K562 (cell line): ENCODE results near the gene KRTAP2-3. TPM values are rescaled to one million over a fixed set of nuclear protein-coding genes. Genes with fewer than 3 reads are reported as not detected.
A peak's percentile ranks its signal among the peaks of the same experiment; 100 is the strongest.

Source experiments
- ARID3B ChIP-seq: fragments of 250-450 bp; sonication (Bioruptor Pico); IDR thresholded peaks from 2 replicates; pipeline ENCODE4 v1.4.0; 2020; ENCODE audit warnings: borderline replicate concordance
- ASH1L ChIP-seq: fragments of 450-650 bp; IDR thresholded peaks from 2 replicates; pipeline ENCODE4 v1.6.1; 2018; ENCODE audit warnings: borderline replicate concordance, mild to moderate bottlenecking, low read depth; ENCODE audit not compliant: partially characterized antibody
- HDAC2 ChIP-seq: fragments of 450-650 bp; IDR thresholded peaks from 2 replicates; pipeline ENCODE4 v1.6.1; 2016; ENCODE audit warnings: mild to moderate bottlenecking
- IRF1 ChIP-seq: sonication (generic); formaldehyde crosslinking; IDR thresholded peaks from 2 replicates; pipeline ENCODE4 v1.8.0; 2022; ENCODE audit warnings: missing genetic modification reagents, mild to moderate bottlenecking, borderline replicate concordance
- MCM3 ChIP-seq: fragments of 450-650 bp; IDR thresholded peaks from 2 replicates; pipeline ENCODE4 v1.6.1; 2016
- NFE2 ChIP-seq: IDR thresholded peaks from 2 replicates; pipeline ENCODE4 v1.6.1; 2014; ENCODE audit warnings: antibody characterized with exemption, low read depth
- RAD51 ChIP-seq: fragments of 450-650 bp; IDR thresholded peaks from 2 replicates; pipeline ENCODE4 v1.7.1; 2016; ENCODE audit warnings: low read depth, mild to moderate bottlenecking, borderline replicate concordance
- SMAD3 ChIP-seq: fragments of 450-650 bp; formaldehyde crosslinking; conservative IDR thresholded peaks from 2 replicates; pipeline ENCODE4 v1.4.0; 2020; ENCODE audit warnings: mild to moderate bottlenecking
- SMC3 ChIP-seq: conservative IDR thresholded peaks from 2 replicates; pipeline ENCODE4 v1.6.1; 2011; ENCODE audit warnings: low read depth, low read length, improper control_type of control experiment; ENCODE audit not compliant: insufficient read depth
- UBTF ChIP-seq, 2 experiments: IDR thresholded peaks; 2 replicates each; pipeline ENCODE4 v1.6.1; 2012; ENCODE audit warnings: improper control_type of control experiment in 2 of 2, low read depth in 2 of 2, low read length in 2 of 2, borderline replicate concordance in 1 of 2
- ZBED1 ChIP-seq: IDR thresholded peaks from 2 replicates; pipeline ENCODE4 v1.6.1; 2014
- ZBTB12 ChIP-seq: fragments of 250-450 bp; sonication (Bioruptor Pico); IDR thresholded peaks from 2 replicates; pipeline ENCODE4 v1.4.0; 2020
- ZBTB2 ChIP-seq: fragments of 450-650 bp; IDR thresholded peaks from 2 replicates; pipeline ENCODE4 v1.6.1; 2016; ENCODE audit warnings: antibody characterized with exemption
- ZBTB9 ChIP-seq: fragments of 450-650 bp; formaldehyde crosslinking; IDR thresholded peaks from 2 replicates; pipeline ENCODE4 v1.4.0; 2020; ENCODE audit warnings: mild to moderate bottlenecking, moderate library complexity
- ZNF274 ChIP-seq: IDR thresholded peaks from 2 replicates; pipeline ENCODE4 v1.6.1; 2011; ENCODE audit warnings: low read depth, mild to moderate bottlenecking, low read length, moderate library complexity, borderline replicate concordance
- ZNF384 ChIP-seq: IDR thresholded peaks from 2 replicates; pipeline ENCODE4 v1.6.1; 2012; ENCODE audit warnings: low read depth, low read length, improper control_type of control experiment
- ZNF57 ChIP-seq: fragments of 450-650 bp; formaldehyde crosslinking; IDR thresholded peaks from 2 replicates; pipeline ENCODE4 v1.4.0; 2020; ENCODE audit warnings: mild to moderate bottlenecking, moderate library complexity
- ZNF764 ChIP-seq: fragments of 250-450 bp; sonication (Bioruptor Pico); IDR thresholded peaks from 2 replicates; pipeline ENCODE4 v1.4.0; 2020; ENCODE audit warnings: low read depth, mild to moderate bottlenecking, moderate library complexity
- ZNF780A ChIP-seq: fragments of 250-450 bp; sonication (Bioruptor Pico); IDR thresholded peaks from 2 replicates; pipeline ENCODE4 v1.5.0; 2021; ENCODE audit warnings: mild to moderate bottlenecking
- ZNF79 ChIP-seq: fragments of 250-450 bp; sonication (Bioruptor Pico); IDR thresholded peaks from 2 replicates; pipeline ENCODE4 v1.4.0; 2020; ENCODE audit warnings: low read depth, mild to moderate bottlenecking, moderate library complexity
- polyA plus RNA-seq, 8 experiments: library from polyadenylated mRNA; depleted of rRNA in 4 of 8; stranded (reverse) in 5 of 8; unstranded in 3 of 8; fragments of >200 nt; fragmentation: Nextera tagmentation in 2 of 8; fragmentation: Illumina TruSeq in 1 of 8; extraction: Ambion mirVana in 2 of 8; extraction: Trizol in 1 of 8; gene quantifications; 2 replicates each; pipeline versions ENCODE4 v1.2.1 to v1.2.3, GENCODE V29; 2011 to 2014; ENCODE audit warnings: inconsistent platforms in 1 of 8, missing spikeins in 1 of 8
- total RNA-seq, 7 experiments: library from RNA; depleted of rRNA in 6 of 7; stranded (reverse); fragments of >200 nt in 6 of 7; fragmentation: Illumina TruSeq in 2 of 7; extraction: Trizol in 2 of 7; gene quantifications; 2 replicates each; pipeline versions ENCODE4 v1.2.1 to v1.2.3, GENCODE V29; 2011 to 2021; ENCODE audit warnings: low replicate concordance in 1 of 7

The KRTAP2-3 gene
- total and polyA plus RNA-seq, 9 of the 15 experiments (the other 6 are each of a cell fraction or from before 2014, with no cell fraction given) = not detected

- no peak for TF ChIP-seq ZNF764
- no peak for TF ChIP-seq ZNF780A (CRISPR knock-in tag)
- no peak for TF ChIP-seq IRF1 (CRISPR knock-in tag)
- TF ChIP-seq ZNF274 = no peak
- no peak for TF ChIP-seq ZNF384
- no peak for TF ChIP-seq MCM3
- TF ChIP-seq NFE2 = peak; percentile 77
- no peak for TF ChIP-seq ASH1L
- 0 out of 2 replicates have a peak, but pooled peaks have one; percentile 30 for TF ChIP-seq HDAC2
- no peak for TF ChIP-seq SMAD3
- no peak for TF ChIP-seq ARID3B (CRISPR knock-in tag)
- no peak for TF ChIP-seq RAD51
- TF ChIP-seq ZNF57 (CRISPR knock-in tag) = no peak
- no peak for TF ChIP-seq ZBTB2
- peak; percentile 34; the same call in 1 of the 2 replicates for TF ChIP-seq ZBTB12 (CRISPR knock-in tag)
- TF ChIP-seq ZBED1 = no peak
- TF ChIP-seq ZNF79 = peak; percentile 35; the same call in 1 of the 2 replicates
- no peak for TF ChIP-seq SMC3
- no peak for TF ChIP-seq UBTF (IDR thresholded peaks at IDR 0.05; ENCODE audit: borderline replicate concordance in 1 of 2, low read depth in 2 of 2, low read length in 2 of 2)
- TF ChIP-seq ZBTB9 = no peak
Observed at GRCh38 chr17:41065829-41066624, 6.1 kb upstream of the KRTAP2-3 start, which contains the start of gene KRTAP2-4 (continued).
